ENCODE data around the gene PRUNE2.

GRCh38 chr9:76911971-76912370 lies 6.1 kb upstream of the PRUNE2 start:
- TF ChIP-seq, protein P1, sequence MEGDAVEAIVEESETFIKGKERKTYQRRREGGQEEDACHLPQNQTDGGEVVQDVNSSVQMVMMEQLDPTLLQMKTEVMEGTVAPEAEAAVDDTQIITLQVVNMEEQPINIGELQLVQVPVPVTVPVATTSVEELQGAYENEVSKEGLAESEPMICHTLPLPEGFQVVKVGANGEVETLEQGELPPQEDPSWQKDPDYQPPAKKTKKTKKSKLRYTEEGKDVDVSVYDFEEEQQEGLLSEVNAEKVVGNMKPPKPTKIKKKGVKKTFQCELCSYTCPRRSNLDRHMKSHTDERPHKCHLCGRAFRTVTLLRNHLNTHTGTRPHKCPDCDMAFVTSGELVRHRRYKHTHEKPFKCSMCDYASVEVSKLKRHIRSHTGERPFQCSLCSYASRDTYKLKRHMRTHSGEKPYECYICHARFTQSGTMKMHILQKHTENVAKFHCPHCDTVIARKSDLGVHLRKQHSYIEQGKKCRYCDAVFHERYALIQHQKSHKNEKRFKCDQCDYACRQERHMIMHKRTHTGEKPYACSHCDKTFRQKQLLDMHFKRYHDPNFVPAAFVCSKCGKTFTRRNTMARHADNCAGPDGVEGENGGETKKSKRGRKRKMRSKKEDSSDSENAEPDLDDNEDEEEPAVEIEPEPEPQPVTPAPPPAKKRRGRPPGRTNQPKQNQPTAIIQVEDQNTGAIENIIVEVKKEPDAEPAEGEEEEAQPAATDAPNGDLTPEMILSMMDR (IDR thresholded peaks at IDR 0.05) = no peak
- TF ChIP-seq EP300 (IDR thresholded peaks at IDR 0.05) = no peak
